Measurements from ENCODE around the gene UBP1.

- no peak for TF ChIP-seq CTCF (IDR thresholded peaks at IDR 0.05; ENCODE audit: low read depth, low read length)
- TF ChIP-seq EZH2phosphoT487 (IDR thresholded peaks at IDR 0.05; ENCODE audit: low read depth), result no peak
These were observed 19.2 kb downstream of the UBP1 start for GRCh38 chr3:33420966-33421365.
